ENCODE measurements around the gene SFXN4.
"Not testable (repeated sequence)": the region's sequence is repeated elsewhere in the genome, so short reads cannot be mapped to it uniquely, and the experiment has no call there.

The SFXN4 gene

DNA sequence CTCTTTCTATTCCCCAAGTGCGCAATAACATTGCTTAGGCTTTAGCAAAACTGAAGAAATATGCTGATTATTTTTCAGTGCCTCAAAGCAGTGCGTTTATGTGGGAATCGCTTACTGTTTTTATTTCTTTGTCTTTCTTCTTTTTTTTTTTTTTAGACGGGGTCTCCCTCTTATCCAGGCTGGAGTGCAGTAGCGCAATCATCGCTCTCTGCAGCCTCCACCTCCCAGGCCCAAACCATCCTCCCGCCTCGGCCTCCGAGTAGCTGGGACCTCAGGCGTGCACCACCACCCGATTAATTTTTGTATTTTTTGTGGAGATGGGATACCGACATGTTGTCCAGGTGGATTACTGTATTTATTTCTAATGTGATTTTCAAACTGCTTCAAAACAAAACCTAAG lies 60.4 kb downstream of the SFXN4 start:
- DNase-seq = no peak

DNA sequence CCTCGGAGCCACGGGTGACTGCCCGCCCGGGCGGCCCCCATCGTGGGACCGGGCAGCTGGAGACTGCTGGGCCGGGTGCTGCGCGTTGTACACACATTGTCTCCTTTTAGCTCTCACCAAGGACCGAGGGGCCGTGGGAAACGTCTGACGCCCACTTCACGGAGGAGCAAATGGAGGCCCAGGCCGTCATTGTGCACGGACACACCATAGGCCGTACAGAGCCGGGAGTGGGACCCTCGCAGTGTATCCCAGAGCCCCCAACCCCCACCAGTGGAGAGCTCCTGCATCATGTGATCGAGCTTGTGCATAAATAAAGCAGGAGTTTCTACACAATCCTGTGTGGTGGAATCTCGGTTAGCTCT lies 60.9 kb downstream of the SFXN4 start:
- DNase-seq = peak in 1 of 2 donors; percentile 18

DNA sequence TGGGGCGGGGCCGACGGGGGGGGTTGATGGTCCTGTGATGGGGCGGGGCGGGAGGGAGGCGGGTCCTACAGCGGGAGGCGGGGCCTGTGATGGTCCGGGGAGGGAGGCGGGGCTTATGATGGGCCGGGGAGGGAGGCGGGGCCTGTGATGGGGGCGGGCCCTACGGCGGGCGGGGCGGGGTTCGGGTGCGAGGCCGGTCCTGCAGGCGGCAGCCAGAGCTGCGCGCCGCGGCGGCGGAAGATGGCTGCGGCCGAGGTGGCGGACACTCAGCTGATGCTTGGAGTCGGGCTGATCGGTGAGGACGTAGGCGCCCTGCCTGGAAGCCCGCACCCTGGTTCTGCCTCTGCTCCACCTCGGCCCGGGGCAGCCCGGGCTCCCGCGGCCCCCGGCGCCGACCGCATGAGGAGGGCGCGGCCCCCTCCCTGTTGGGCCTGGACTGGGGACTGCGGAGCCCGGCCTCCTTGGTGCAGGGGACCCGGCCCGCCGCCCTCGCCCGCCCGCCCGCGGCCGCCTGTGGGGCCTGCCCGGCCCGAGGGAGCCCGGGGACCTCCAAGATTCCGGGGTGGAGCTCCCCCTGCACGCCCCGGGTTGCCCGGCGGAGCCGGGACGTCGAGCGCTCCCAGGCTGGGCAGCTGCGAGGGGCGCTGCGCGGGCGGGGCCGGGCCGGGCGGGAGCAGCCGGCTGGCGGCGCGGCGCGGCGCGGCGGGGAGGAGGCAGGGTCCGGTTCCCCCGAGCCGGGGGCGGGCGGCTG lies 61.4 kb downstream of the SFXN4 start, which contains the start of gene DENND10:
Gene DENND10 (plus strand): TSS at position 211 of the 751 bp plus-strand sequence. CDS start 30 bp downstream, at position 241.
- peak; percentile 34 to 68 for DNase-seq

DNA sequence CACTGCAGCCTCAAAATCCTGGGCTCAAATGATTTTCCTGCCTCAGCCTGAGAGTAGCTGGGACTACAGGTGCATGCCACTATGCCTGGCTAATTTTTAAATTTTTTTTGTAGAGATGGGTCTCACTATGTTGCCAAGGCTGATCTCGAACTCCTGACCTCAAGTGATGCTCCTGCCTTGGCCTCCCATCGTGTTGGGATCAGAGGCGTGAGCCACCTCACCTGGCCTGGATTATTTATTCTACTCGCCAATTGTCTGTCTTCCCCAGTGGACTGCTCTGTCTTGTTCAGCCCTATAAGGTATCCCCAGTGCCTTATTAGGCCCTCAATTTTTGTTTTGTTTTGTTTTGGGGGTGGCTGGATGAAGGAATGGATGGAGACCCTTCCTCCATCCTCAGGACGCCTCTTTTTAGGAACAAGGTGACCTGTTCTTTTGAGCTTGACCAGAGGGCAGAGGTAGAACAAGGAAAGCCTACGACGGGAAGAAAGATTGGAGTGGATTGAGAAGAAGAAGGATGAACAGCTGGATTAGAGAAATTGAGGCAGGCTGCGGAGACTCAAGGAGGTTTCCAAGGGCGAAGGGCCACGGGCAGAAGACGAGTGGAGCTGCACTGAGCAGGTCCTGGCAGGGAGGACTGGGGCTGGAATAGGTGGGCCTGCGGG lies 62.1 kb downstream of the SFXN4 start:
- DNase-seq = no peak

DNA sequence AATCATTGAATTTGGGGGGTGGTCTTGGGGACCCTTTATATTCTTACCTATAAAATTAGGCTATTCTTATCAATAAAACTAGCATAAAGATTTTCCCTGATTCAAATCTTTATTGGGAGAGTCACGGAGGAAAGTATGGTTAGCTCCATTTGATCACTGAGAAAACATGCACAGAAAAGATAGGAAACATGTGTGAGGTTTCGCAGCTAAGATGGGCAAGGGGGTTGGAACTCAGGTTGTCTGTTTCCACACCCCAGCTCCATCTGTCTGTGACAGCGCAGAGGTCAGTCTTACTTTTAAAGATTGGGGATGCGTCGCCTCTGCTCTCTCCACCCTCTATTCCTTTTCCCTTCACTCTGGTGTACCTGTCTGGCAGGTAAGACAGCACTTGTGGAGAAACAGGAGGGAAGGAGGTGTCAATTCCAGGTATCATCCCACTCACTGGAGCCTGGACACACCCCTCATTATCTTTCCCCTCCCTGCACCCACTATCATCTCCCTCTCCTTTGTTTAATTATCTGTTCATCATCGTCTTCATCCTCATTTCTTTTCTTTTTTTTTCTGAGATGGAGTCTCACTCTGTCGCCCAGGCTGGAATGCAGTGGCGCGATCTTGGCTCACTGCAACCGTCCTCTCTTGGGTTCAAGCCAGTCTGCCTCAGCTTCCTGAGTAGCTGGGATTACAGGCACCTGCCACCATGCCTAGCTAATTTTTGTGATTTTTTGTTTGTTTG lies 64.0 kb downstream of the SFXN4 start:
- DNase-seq = no peak

DNA sequence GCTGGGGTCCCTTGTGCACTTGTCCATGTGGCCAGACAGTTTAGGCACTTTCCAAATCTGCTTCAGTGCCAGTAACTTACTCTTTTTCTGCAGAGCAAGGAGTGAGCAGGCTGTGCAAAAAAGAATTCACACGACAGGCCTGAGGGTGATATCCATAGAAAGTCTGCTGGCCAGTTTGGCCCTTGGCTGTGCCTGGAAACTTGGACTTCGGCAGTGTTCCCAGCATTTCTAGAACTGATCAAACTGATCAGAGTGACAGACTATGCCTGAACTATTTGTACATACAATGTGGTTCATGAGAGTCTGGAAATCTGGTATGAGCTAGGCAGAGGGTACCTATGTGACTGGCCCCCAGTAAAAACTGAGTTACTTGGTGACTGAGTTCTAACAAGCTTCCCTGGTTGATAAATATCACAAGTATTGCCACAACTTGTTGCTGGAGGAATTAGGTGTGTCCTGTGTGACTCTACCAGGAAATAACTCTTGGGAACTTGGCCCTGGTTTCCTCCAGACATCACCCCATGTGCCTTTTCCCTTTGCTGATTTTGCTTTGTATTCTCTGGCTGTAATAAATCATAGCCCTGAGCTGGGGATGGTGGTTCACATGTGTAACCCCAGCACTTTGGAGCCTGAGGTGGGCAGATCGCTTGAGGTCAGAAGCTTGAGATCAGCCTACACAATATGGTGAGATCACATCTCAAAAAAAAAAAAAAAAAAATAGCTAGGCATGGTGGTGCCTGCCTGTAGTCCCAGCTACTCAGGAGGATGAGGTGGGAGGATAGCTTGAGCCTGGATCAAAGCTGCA lies 64.9 kb downstream of the SFXN4 start:
- no peak for DNase-seq

DNA sequence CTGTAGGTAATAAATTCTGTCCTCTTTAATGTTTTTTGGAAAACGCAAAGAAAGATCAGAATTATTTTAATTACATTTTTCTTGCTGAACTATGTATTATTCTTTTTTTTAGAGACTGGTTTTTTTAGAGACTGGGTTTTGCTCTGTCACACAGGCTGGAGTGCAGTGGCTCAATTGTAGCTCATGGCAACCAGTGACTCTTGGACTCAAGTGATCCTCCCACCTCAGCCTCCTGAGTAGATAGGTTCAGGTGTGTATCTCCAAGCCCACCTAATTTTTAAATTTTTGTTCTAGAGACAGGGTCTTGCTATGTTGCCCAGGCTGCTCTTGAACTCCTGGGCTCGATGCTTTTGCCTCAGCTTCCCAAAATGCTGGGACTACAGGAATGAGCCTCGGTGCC lies 66.9 kb downstream of the SFXN4 start:
- no peak for DNase-seq

DNA sequence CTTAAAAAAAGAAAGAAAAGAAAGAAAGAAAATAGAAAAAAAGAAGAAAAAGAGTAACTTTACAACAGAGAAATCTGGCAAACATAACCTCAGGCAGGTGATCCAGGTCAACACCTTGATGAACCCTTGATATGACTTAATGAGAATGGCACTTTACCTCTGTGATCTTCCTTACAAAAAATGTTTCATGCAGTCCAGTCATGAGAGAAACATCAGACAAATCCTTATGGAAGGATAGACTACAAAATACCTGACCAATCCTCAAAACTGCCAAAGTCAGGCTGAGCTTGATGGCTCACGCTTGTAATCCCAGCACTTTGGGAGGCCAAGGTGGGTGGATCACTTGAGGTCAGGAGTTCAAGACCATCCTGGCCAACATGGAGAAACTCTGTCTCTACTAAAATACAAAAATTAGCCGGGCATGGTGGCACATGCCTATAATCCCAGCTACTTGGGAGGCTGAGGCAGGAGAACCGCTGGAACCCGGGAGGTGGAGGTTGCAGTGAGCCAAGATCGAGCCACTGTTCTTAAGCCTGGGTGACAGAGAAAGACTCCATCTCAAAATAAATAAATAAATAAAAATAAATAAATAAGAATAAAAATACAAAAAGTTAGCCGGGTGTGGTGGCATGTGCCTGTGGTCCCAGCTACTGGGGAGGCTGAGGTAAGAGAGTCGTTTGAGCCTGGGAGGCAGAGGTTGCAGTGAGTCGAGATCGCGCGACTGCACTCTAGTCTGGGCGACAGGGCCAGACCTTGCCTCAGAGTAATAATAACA lies 68.7 kb downstream of the SFXN4 start:
- not testable (repeated sequence) for DNase-seq

DNA sequence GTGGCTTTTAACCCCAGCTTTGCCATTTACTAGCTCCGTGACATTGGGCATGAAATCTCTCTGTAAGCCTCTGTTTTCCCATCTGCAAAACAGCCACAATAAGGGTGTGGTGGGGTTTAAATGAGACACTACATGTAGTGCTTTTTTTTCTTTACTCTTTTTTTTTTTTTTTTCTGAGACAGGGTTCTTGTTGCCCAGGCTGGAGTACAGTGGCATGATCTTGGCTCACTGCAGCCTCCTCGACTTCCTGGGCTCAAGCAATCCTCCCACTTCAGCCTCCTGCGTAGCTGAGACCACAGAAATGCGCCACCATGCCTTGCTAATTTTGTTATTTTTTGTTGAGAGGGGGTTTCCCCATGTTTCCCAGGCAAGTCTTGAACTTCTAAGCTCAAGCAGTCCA lies 69.9 kb downstream of the SFXN4 start:
- no peak for DNase-seq

DNA sequence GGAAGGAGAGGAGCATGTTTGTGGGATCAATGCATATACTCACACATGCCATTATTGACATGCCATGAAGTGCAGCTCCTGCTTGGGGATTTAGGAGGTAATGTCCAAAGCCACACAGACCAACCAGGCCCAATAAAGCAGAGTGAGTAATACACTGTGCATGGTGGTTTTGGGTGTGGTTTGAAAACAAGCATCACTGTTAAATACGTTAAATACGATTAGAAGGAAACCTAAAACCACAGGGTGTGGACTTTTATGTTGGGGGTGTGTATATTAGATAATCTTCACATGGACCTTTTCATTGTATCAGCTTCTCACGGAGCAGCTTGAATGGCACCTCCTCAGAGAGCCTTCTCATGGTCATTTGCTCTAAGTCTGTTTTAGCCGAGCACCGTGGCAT lies 74.5 kb downstream of the SFXN4 start:
- DNase-seq = peak in 1 of 2 donors; percentile 5
